Hepatic stellate cell (primary cell): Measurements from ENCODE around the gene PRKAR1A.
"Not testable (repeated sequence)": the region's sequence is repeated elsewhere in the genome, so short reads cannot be mapped to it uniquely, and the experiment has no call there.

ENCODE experiments used
- DNase-seq: peaks from one replicate; pipeline ENCODE4 v3.0.0; 2011; ENCODE audit warnings: low spot score

PRKAR1A gene

GRCh38 chr17:68579194-68579927 lies 67.1 kb downstream of the PRKAR1A start:
- no peak for DNase-seq

GRCh38 chr17:68580236-68580770 lies 68.1 kb downstream of the PRKAR1A start:
- no peak for DNase-seq

- no peak for DNase-seq
Measured at GRCh38 chr17:68581863-68582645, 69.8 kb downstream of the PRKAR1A start.

DNA sequence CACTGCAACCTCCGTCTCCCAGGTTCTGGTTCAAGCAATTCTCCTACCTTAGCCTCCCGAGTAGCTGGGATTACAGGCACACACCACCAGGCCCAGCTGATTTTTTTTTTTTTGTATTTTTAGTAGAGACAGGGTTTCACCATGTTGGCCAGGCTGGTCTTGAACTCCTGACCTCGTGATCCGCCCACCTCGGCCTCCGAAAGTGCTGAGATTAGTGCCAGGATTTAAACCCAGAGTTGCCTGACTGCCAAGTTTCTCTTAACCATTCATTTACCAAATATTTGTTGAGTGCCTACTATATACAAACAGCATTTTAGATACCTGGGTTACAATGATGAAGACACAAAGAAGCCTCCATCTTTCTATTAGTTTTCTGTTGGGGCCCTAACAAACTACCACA lies 70.6 kb downstream of the PRKAR1A start:
- not testable (repeated sequence) for DNase-seq

DNA sequence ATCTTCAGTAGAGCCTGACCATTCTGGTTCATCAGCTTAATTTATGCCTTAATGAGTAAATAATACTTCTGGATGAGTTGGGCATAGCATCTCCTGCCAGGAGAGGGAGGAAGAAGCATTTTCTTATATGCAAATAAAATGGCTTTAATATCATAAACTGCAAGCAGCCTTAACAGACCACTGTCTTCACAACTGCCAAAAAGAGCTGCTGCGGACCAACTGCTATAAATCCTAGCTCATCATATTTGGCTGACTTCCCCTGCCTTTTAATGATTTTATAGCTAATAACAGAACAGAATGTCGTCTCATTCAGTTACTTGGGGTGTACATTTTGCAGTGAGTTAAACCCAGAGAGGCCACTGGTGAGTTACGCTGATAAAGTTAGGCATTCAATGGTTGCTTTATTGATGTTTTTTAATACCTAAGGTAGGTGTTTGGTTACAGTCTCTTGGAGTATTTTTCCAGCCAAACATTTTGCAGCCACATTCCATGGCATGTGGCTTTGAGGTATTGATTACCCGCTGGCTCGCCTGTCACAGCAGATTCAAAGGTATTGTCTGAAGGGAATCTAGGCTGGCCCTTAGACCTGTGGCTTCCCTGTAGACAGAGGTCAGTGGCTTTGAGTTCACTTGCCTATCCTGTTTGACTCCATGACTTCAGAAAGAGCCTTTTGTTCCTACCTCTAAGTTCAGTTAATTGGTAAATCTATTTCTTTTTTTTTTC lies 72.5 kb downstream of the PRKAR1A start:
- DNase-seq = no peak

DNA sequence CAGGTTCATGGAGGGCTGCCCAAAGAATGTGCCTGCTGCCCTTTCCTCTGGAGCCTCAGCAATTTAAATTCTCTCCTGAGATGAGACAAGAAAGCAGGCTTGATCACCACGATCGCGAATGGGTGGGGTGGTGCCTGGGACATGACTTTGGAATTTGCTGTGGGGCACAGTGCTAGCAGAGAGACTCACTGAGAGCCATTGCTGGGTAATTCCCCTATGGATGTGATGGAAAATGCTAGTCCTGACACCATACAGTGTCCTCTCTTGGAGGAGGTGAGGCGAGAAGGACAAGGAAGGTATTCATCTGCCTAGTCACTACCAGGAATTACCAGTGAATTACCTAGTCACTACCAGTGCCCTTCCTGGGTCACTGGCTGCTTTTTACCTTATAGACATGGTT lies 73.4 kb downstream of the PRKAR1A start:
- no peak for DNase-seq

DNA sequence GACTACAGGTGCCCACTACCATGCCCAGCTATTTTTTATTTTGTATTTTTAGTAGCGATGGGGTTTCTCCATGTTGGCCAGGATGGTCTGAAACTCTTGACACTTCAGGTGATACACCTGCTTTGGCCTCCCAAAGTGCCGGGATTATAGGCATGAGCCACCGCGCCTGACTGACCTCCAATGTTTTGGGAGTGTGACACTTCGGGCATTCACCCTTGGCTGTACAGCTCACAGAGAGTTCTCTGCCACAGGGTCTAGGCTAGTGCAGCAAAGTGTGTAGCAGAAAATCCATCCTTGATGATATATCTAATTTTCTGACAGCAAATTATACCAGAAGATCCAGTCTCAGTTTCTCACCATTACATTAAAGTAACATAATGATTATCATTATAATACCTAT lies 74.8 kb downstream of the PRKAR1A start:
- no peak for DNase-seq

DNA sequence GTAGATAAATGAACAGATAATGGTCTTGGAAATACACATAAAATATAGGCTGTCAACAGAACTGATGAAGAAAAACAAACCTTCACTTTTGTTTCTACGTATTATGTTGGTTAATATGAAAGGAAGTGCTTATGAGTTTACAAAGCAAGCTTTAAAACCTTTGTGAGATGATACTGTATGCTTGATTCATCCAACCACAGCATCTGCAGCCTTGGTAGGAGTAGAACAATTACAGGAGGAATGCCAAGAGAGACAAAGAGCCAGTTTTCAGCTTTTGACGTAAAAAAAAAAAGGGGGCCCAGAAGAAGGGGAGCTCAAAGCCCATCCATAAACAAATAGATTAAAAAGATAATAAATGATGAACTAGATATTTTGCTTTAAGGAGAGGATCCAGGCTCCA lies 75.6 kb downstream of the PRKAR1A start:
- DNase-seq = no peak

DNA sequence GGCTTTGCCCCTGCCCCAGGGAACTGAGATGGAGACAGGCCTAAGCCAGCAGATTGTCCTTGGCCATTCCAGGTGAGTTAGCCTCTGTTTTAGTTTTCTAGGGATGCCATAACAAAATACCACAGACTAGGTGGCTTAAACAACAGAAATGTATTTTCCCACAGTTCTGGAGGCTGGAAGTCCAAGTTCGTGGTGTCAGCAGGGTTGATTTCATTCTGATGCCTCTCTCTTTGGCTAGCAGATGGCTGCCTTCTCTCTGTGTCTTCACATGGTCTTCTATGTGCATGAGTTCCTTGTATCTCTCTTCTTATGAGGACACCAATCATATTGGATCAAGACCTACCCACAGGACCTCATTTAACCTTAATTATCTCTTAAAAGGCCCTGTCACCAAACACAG lies 76.1 kb downstream of the PRKAR1A start:
- DNase-seq = no peak

DNA sequence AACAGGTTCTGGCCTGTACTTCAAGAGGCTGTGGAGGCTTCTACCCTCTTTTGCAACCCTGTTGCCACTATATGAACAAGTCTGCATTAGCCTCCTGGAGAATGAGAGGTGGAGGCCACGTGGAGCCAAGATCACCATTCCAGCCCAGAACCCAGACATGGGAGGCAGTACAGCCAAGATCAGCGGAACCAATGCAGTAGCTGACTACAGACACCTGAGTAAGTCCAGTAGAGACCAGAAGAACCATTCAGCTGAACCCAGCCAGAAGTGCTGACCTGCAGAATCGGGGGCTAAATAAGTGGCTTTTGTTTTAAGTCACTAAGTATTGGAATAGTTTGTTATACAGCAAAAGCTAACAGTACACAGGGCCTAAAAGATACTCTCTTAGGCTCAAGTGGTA lies 76.9 kb downstream of the PRKAR1A start:
- DNase-seq = no peak

DNA sequence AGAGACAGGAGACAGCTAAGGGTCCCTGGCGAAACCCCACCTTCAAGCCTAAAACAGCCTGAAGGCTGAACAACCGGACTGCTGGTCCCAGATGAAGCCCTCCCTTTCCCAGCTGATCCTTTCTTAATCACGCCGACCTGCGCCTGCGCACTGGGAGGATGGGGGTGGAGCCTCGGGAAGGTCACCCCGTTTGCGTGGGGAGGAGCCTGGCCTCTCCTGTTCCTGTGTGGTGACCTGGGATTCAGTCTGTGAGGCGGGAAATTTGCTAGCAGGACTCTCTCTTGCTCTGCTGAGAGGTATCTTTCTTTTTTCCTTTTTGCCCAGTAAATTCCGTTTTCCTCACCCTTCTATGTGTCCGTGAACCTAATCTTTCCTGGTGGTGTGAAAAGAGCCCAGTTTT lies 79.4 kb downstream of the PRKAR1A start:
- no peak for DNase-seq

DNA sequence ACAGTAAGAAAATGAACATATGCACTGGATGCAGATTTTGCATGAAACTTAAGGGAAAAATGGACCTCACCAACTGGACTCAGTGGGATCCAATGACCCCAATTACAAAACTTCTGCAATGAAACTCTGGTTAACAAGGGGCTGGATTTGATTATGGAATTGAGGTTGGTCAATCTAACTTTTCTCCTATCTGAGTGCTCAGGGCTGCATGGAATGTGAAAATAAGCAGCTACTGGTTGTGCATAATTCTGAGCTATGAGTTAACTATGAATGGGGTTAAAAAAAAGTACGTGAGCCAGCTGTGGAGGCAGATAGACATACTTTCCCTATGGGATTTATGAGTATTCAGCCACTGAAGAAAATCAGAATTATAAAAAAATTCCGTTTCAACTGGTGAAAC lies 79.8 kb downstream of the PRKAR1A start:
- DNase-seq = no peak

DNA sequence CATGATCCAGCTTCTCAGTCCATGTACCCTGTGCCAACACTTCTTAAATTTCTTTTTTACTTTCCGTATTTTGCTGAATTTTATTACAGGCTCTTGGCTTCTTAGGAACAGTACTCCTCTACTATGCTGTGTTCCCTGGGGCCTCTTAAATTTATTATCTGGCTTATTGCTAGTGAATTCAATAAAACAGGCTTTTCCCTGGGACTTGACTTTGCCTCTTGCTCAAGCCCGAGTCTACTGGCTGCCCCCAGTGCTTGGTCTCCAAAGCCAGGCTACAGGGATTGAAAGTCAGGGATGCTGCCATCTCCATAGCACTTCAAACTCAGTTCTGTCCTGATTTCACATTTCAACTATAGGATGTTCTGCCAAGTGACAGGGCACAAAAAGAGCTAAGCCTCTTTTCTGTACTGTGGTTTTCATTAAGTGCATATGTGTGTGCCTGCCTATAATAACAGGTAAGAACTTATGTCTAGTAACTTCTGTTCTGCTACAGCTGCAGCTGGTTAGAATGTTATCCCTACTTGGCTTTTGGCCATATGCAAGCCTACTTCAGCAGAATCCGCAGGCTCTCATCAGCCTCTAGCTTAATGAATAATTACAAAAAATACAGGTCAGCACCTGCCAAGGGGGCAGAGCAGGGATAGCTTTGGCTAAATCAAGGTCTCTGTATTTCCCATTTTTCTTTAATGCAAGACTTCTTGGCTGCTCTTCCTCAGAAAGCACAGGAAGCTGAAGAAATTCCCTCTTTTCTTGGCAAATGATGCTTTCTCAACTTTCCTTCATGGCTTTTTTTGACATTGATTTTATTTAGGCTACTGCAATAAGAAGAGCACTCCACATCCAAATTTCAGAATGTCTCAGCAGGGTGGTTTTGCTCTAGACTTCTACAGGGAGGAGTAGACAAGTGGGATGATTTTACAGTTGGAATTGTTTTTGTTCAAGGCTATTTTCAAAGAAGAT lies 80.7 kb downstream of the PRKAR1A start:
- no peak for DNase-seq

GRCh38 chr17:68594552-68594951 lies 82.3 kb downstream of the PRKAR1A start:
- no peak for DNase-seq

GRCh38 chr17:68595496-68595895 lies 83.3 kb downstream of the PRKAR1A start:
- no peak for DNase-seq

DNA sequence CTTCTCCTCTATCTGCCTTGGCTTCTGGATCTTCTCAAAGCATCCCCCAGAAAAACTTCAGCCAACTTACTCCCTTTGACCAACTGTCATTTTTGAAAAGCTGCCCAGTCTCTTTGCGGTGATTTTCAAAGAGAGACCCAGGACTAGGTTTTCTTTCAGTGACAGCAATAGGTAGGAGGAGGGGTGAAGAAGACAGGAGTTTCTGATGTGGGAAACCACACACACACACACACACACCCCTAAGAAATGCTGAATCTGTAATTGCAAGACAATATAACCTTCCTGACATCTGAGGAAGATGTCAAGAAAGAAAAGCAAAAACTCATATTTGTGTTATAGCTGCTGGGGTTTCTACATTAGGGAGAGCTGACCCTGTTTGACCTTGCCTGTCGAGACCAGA lies 83.8 kb downstream of the PRKAR1A start:
- no peak for DNase-seq

GRCh38 chr17:68596411-68596945 lies 84.2 kb downstream of the PRKAR1A start:
- DNase-seq = no peak

DNA sequence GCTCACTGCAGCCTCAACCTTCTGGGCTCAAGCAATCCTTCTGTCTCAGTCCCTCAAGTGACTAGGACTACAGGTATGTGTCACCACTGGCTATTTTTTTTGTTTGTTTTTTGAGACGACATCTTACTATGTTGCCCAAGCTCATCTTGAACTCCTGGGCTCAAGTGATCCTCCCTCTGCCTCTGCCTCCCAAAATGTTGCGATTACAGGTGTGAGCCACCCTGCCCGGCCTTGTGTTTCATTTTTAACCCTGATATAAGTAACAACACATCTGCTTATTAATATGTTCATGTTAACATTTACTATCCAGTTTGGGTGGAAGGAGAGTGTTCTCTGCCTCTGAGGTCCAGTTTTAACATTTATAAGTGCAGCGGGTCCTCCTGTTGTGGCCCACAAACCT lies 85.8 kb downstream of the PRKAR1A start:
- DNase-seq = no peak

DNA sequence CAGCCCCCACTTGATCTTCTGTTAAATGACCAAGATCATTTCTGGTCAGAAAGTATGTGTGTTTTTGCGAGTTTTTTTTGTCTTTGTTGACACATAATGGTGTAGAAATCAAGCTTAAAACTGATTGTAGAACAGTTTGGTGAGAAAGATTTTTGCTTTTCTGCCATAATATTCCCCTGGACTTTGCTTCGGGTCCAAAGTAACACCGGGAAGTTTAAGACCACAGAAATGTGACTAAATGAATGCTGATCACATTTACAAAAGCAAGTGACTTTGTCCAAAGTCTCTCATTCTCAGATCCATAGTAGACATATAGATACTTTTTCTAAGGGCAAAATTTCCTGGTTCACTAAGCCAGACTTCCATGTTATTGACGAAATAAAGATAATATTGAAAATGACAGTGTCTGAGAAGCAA lies 86.3 kb downstream of the PRKAR1A start:
- DNase-seq = no peak

DNA sequence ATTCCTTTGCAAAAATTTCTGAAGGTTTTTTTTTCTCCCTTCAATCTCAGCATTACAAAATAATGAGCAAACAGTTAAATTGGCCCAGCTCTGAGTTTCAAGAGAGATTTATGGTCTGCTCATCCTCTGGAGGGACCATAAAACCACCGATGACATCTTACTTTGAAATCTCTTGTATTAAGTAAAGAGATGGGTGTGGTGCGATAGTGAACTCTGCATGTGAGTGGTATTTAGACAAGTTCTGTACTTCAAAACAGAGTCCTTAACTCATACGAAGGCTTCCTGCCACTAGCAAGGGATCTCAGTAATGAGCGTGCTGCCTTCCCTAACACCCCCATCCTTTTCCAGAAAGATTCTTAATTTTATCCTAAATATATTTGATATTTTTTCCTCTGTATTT lies 86.9 kb downstream of the PRKAR1A start:
- no peak for DNase-seq

DNA sequence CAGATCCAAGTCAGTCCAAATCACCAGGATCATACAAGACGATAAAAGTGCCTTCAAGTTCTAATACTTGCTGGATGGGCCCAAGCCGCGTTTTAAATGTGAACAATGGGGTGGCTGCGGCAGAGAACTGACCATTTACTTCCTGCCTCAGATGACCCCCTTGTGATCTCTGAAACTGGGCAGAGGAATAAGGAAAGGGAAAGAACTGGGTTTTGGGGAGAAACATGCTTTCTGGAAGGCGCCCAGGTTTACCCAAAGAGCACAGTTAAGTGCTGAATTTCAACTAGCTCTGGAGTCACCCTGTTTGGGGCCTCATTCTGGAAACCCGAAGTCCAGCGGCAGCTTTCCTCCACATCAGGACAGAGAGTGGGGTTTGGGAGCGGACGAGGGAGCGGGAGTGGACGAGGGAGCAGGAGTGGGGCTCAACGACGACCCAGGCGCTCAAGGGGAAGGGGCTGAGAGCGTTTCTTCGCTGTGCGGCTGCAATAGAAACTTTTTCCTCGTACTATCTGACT lies 87.4 kb downstream of the PRKAR1A start:
- no peak for DNase-seq
